Measurements from ENCODE around the gene KCND2.

KCND2 gene

GRCh38 chr7:120311028-120311788 is 38.2 kb downstream of the KCND2 start:
- no peak for DNase-seq

- DNase-seq = no peak
Measured at GRCh38 chr7:120320218-120320961, 47.4 kb downstream of the KCND2 start.

- DNase-seq = no peak
Measured at GRCh38 chr7:120327054-120327453, 54.1 kb downstream of the KCND2 start.

- DNase-seq = no peak
Measured at GRCh38 chr7:120332433-120332832, 59.5 kb downstream of the KCND2 start.

GRCh38 chr7:120334475-120334874 is 61.5 kb downstream of the KCND2 start:
- no peak for DNase-seq

- no peak for DNase-seq
Measured at GRCh38 chr7:120337308-120337907, 64.4 kb downstream of the KCND2 start.

- DNase-seq = no peak
Measured at GRCh38 chr7:120344276-120344675, 71.3 kb downstream of the KCND2 start.

- no peak for DNase-seq
Measured at GRCh38 chr7:120353171-120353570, 80.2 kb downstream of the KCND2 start.

GRCh38 chr7:120360918-120361317 is 87.9 kb downstream of the KCND2 start:
- no peak for DNase-seq

- no peak for DNase-seq
Measured at GRCh38 chr7:120363414-120363813, 90.4 kb downstream of the KCND2 start.

GRCh38 chr7:120370954-120371353 is 98.0 kb downstream of the KCND2 start:
- DNase-seq = no peak

GRCh38 chr7:120373174-120373573 is 100.2 kb downstream of the KCND2 start:
- no peak for DNase-seq

GRCh38 chr7:120394595-120394994 is 121.6 kb downstream of the KCND2 start:
- no peak for DNase-seq

GRCh38 chr7:120395526-120396019 is 122.6 kb downstream of the KCND2 start:
- DNase-seq = no peak

- no peak for DNase-seq
Measured at GRCh38 chr7:120398284-120399000, 125.5 kb downstream of the KCND2 start.

GRCh38 chr7:120400806-120401455 is 128.0 kb downstream of the KCND2 start:
- no peak for DNase-seq

- no peak for DNase-seq
Measured at GRCh38 chr7:120402079-120402767, 129.2 kb downstream of the KCND2 start.

GRCh38 chr7:120402801-120403200 is 129.8 kb downstream of the KCND2 start:
- DNase-seq = no peak

GRCh38 chr7:120404042-120404441 is 131.1 kb downstream of the KCND2 start:
- no peak for DNase-seq

- DNase-seq = no peak
Measured at GRCh38 chr7:120405652-120406051, 132.7 kb downstream of the KCND2 start.

GRCh38 chr7:120407010-120407409 is 134.0 kb downstream of the KCND2 start:
- no peak for DNase-seq

Measured in CD4-positive, alpha-beta T cell treated with Interleukin-10 for 1 hour (primary cell).